Measurements from ENCODE around the gene CALR. TPM values are rescaled to one million over a fixed set of nuclear protein-coding genes. Genes with fewer than 3 reads are reported as not detected.

Gene CALR
- total and polyA plus RNA-seq, 9 of the 15 experiments (the other 6 are each of a cell fraction or from before 2014, with no cell fraction given), result 126 to 811 (median 642) TPM

DNA sequence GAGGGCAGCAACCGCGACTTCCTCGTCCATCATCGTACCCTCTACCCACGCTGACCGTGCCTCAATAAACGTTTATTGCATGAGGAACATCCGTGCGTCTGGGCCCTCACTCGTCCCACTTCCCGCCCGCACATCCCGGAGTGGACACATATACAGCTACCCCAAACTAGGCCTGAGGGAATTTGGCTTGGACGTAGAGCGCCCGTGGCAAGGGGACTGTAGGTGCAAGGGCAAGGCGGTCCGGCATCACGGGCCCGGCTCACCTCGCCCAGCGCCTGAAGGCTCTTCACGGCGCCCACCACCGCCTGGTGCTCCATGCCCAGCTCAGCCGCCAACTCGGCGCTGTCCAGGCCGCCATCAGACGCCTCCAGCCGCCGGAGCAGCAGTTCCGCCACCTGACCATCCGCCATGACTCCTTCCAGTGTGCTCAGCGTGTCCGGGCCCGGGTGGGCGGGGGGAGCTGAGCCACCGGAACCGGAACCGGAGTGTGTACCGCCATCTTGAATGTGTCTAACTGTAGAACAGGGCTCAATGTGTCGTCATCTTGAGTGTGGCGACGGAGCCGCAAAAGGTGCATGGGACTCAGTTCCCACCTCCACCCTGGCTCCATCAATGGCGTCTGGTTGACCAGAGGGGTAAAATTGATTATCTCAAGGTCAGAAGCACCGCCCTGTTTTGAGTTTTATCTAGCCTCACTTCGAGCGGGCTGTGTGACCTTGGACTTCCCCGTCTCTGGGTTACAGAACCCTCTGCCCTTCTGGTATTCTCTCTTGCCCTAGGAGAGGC, 4.9 kb upstream of the CALR start, which contains the start of gene FARSA (continued):
- no peak; the same call in 1 of the 2 replicates for TF ChIP-seq CBFB (CRISPR knock-in tag; IDR thresholded peaks at IDR 0.05)
- TF ChIP-seq MCM5 (IDR thresholded peaks at IDR 0.05; ENCODE audit: low read depth), result no peak
- TF ChIP-seq MTA3 (IDR thresholded peaks at IDR 0.05; ENCODE audit: borderline replicate concordance), result peak; percentile 10; the same call in 1 of the 2 replicates
- no peak for TF ChIP-seq CBX8 (IDR thresholded peaks at IDR 0.05; ENCODE audit: borderline replicate concordance, extremely low read depth, low read depth, low read length, poor library complexity, severe bottlenecking)
- TF ChIP-seq, protein P1, sequence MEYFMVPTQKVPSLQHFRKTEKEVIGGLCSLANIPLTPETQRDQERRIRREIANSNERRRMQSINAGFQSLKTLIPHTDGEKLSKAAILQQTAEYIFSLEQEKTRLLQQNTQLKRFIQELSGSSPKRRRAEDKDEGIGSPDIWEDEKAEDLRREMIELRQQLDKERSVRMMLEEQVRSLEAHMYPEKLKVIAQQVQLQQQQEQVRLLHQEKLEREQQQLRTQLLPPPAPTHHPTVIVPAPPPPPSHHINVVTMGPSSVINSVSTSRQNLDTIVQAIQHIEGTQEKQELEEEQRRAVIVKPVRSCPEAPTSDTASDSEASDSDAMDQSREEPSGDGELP (CRISPR knock-in tag; IDR thresholded peaks at IDR 0.05; ENCODE audit: borderline replicate concordance), result peak; percentile 90
- TF ChIP-seq, protein P2, sequence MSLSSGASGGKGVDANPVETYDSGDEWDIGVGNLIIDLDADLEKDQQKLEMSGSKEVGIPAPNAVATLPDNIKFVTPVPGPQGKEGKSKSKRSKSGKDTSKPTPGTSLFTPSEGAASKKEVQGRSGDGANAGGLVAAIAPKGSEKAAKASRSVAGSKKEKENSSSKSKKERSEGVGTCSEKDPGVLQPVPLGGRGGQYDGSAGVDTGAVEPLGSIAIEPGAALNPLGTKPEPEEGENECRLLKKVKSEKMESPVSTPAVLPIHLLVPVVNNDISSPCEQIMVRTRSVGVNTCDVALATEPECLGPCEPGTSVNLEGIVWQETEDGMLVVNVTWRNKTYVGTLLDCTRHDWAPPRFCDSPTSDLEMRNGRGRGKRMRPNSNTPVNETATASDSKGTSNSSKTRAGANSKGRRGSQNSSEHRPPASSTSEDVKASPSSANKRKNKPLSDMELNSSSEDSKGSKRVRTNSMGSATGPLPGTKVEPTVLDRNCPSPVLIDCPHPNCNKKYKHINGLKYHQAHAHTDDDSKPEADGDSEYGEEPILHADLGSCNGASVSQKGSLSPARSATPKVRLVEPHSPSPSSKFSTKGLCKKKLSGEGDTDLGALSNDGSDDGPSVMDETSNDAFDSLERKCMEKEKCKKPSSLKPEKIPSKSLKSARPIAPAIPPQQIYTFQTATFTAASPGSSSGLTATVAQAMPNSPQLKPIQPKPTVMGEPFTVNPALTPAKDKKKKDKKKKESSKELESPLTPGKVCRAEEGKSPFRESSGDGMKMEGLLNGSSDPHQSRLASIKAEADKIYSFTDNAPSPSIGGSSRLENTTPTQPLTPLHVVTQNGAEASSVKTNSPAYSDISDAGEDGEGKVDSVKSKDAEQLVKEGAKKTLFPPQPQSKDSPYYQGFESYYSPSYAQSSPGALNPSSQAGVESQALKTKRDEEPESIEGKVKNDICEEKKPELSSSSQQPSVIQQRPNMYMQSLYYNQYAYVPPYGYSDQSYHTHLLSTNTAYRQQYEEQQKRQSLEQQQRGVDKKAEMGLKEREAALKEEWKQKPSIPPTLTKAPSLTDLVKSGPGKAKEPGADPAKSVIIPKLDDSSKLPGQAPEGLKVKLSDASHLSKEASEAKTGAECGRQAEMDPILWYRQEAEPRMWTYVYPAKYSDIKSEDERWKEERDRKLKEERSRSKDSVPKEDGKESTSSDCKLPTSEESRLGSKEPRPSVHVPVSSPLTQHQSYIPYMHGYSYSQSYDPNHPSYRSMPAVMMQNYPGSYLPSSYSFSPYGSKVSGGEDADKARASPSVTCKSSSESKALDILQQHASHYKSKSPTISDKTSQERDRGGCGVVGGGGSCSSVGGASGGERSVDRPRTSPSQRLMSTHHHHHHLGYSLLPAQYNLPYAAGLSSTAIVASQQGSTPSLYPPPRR (CRISPR knock-in tag; IDR thresholded peaks at IDR 0.05; ENCODE audit: borderline replicate concordance), result no peak
- TF ChIP-seq MEF2D (tag; conservative IDR thresholded peaks at IDR 0.05; ENCODE audit: low read depth), result no peak
- TF ChIP-seq, protein P3, sequence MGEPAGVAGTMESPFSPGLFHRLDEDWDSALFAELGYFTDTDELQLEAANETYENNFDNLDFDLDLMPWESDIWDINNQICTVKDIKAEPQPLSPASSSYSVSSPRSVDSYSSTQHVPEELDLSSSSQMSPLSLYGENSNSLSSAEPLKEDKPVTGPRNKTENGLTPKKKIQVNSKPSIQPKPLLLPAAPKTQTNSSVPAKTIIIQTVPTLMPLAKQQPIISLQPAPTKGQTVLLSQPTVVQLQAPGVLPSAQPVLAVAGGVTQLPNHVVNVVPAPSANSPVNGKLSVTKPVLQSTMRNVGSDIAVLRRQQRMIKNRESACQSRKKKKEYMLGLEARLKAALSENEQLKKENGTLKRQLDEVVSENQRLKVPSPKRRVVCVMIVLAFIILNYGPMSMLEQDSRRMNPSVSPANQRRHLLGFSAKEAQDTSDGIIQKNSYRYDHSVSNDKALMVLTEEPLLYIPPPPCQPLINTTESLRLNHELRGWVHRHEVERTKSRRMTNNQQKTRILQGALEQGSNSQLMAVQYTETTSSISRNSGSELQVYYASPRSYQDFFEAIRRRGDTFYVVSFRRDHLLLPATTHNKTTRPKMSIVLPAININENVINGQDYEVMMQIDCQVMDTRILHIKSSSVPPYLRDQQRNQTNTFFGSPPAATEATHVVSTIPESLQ (CRISPR knock-in tag; IDR thresholded peaks at IDR 0.05), result no peak
- TF ChIP-seq, protein P4, sequence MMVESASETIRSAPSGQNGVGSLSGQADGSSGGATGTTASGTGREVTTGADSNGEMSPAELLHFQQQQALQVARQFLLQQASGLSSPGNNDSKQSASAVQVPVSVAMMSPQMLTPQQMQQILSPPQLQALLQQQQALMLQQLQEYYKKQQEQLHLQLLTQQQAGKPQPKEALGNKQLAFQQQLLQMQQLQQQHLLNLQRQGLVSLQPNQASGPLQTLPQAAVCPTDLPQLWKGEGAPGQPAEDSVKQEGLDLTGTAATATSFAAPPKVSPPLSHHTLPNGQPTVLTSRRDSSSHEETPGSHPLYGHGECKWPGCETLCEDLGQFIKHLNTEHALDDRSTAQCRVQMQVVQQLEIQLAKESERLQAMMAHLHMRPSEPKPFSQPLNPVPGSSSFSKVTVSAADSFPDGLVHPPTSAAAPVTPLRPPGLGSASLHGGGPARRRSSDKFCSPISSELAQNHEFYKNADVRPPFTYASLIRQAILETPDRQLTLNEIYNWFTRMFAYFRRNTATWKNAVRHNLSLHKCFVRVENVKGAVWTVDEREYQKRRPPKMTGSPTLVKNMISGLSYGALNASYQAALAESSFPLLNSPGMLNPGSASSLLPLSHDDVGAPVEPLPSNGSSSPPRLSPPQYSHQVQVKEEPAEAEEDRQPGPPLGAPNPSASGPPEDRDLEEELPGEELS (CRISPR knock-in tag; IDR thresholded peaks at IDR 0.05; ENCODE audit: borderline replicate concordance), result no peak
- no peak for TF ChIP-seq POU5F1 (IDR thresholded peaks at IDR 0.05; ENCODE audit: borderline replicate concordance, low read depth, low read length, partially characterized antibody)
- TF ChIP-seq ZNF444 (CRISPR knock-in tag; IDR thresholded peaks at IDR 0.05), result no peak
- TF ChIP-seq NR2F6 (CRISPR knock-in tag; IDR thresholded peaks at IDR 0.05), result no peak
- no peak for TF ChIP-seq STAG1 (CRISPR knock-in tag; IDR thresholded peaks at IDR 0.05; ENCODE audit: borderline replicate concordance)
- TF ChIP-seq TBL1XR1 (IDR thresholded peaks at IDR 0.05; ENCODE audit: low read length in 2 of 2), result no peak
